IMR-90 (cell line): Measurements from ENCODE around the gene SRSF5. TPM values are rescaled to one million over a fixed set of nuclear protein-coding genes. Genes with fewer than 3 reads are reported as not detected.

Experiments
- ATAC-seq: fragments of 200-7000 bp; cut with Tn5 transposase; 2 replicates; pipeline ENCODE4 v1.9.1; 2020; ENCODE audit warnings: low read depth, mild to moderate bottlenecking, moderate library complexity
- BruUV-seq: library from RNA; stranded (reverse); fragments of 400-500 nt; replicated peaks from 2 replicates; lab custom pipeline; 2021; lab: Mats Ljungman, UMichigan
- CTCF ChIA-PET: fragments of 300-600 bp; formaldehyde crosslinking; extraction: SDS; loops from one replicate; lab custom pipeline; 2021; ENCODE audit warnings: antibody characterized with exemption; lab: Yijun Ruan, JAX
- POLR2A ChIA-PET: fragments of 300-600 bp; sonication (Branson Sonifier 250); formaldehyde crosslinking; loops from one replicate; lab custom pipeline; 2022; ENCODE audit warnings: antibody characterized with exemption; ENCODE audit not compliant: unreplicated experiment; lab: Charles Lee
- DNase-seq: peaks from one replicate; pipeline ENCODE4 v3.0.0; 2013
- H2AFZ ChIP-seq: replicated peaks from 2 replicates; pipeline ENCODE3; 2013; ENCODE audit warnings: low read length, mild to moderate bottlenecking; ENCODE audit not compliant: poor library complexity
- H2AK5ac ChIP-seq: 2 replicates; pipeline ENCODE4 v1.6.1; 2013; ENCODE audit warnings: low read depth, low read length, inconsistent platforms
- H2AK9ac ChIP-seq: replicated peaks from 2 replicates; pipeline ENCODE3; 2013; ENCODE audit warnings: mild to moderate bottlenecking, low read depth, low read length, moderate library complexity; ENCODE audit not compliant: poor library complexity
- H2BK120ac ChIP-seq: 2 replicates; pipeline ENCODE4 v1.6.1; 2013; ENCODE audit warnings: low read depth, low read length, inconsistent platforms
- H2BK15ac ChIP-seq: 3 replicates; pipeline ENCODE4 v1.6.1; 2013; ENCODE audit warnings: low read depth, low read length, inconsistent platforms
- H2BK20ac ChIP-seq: 2 replicates; pipeline ENCODE4 v1.6.1; 2013; ENCODE audit warnings: low read depth, mild to moderate bottlenecking, inconsistent platforms, low read length, moderate library complexity
- H2BK5ac ChIP-seq: 2 replicates; pipeline ENCODE4 v1.6.1; 2013; ENCODE audit warnings: mild to moderate bottlenecking, low read depth, low read length, inconsistent platforms; ENCODE audit not compliant: poor library complexity, severe bottlenecking
- H3K14ac ChIP-seq: replicated peaks from 2 replicates; pipeline ENCODE4 v1.6.1; 2013; ENCODE audit warnings: low read depth, low read length, inconsistent platforms
- H3K18ac ChIP-seq: 2 replicates; pipeline ENCODE4 v1.6.1; 2013; ENCODE audit warnings: low read depth, low read length, control low read depth
- H3K23ac ChIP-seq: 2 replicates; pipeline ENCODE4 v1.6.1; 2013; ENCODE audit warnings: low read depth, low read length, inconsistent platforms
- H3K27ac ChIP-seq: 2 replicates; pipeline ENCODE4 v1.5.1; 2013; ENCODE audit warnings: mild to moderate bottlenecking, control low read depth, low read length; ENCODE audit not compliant: insufficient read depth
- H3K27me3 ChIP-seq: 2 replicates; pipeline ENCODE4 v1.6.1; 2013; ENCODE audit warnings: low read length; ENCODE audit not compliant: control insufficient read depth, insufficient read depth
- H3K36me3 ChIP-seq: 2 replicates; pipeline ENCODE4 v1.6.1; 2013; ENCODE audit warnings: low read length, mixed read lengths; ENCODE audit not compliant: control insufficient read depth, insufficient read depth
- H3K4ac ChIP-seq: 2 replicates; pipeline ENCODE4 v1.6.1; 2013; ENCODE audit warnings: low read depth, low read length, inconsistent platforms
- H3K4me1 ChIP-seq: 2 replicates; pipeline ENCODE4 v1.6.1; 2013; ENCODE audit warnings: low read length, mixed read lengths; ENCODE audit not compliant: control insufficient read depth, insufficient read depth
- H3K4me2 ChIP-seq: 2 replicates; pipeline ENCODE4 v1.6.1; 2013; ENCODE audit warnings: low read depth, mild to moderate bottlenecking, control low read depth, low read length, moderate library complexity
- H3K4me3 ChIP-seq: 2 replicates; pipeline ENCODE4 v1.5.1; 2013; ENCODE audit warnings: low read depth, mild to moderate bottlenecking, control low read depth, low read length, moderate library complexity; ENCODE audit not compliant: insufficient read depth
- H3K56ac ChIP-seq: 2 replicates; pipeline ENCODE4 v1.6.1; 2013; ENCODE audit warnings: low read length, inconsistent platforms; ENCODE audit not compliant: insufficient read depth; ENCODE audit errors: extremely low read depth
- H3K79me1 ChIP-seq, 2 experiments: 2 replicates each; pipeline ENCODE4 v1.6.1; 2013; ENCODE audit warnings: low read length in 2 of 2, inconsistent platforms in 1 of 2, low read depth in 1 of 2
- H3K9ac ChIP-seq: 2 replicates; pipeline ENCODE4 v1.6.1; 2013; ENCODE audit warnings: low read depth, low read length, control low read depth
- H3K9me1 ChIP-seq: 2 replicates; pipeline ENCODE4 v1.6.1; 2013; ENCODE audit warnings: low read length, inconsistent platforms; ENCODE audit not compliant: insufficient read depth
- H3K9me3 ChIP-seq: 2 replicates; pipeline ENCODE4 v1.6.1; 2013; ENCODE audit warnings: low read length; ENCODE audit not compliant: control insufficient read depth, insufficient read depth
- H4K20me1 ChIP-seq: 2 replicates; pipeline ENCODE4 v1.6.1; 2013; ENCODE audit warnings: low read length, inconsistent platforms; ENCODE audit not compliant: insufficient read depth
- H4K5ac ChIP-seq: 2 replicates; pipeline ENCODE4 v1.6.1; 2013; ENCODE audit warnings: mild to moderate bottlenecking, low read depth, low read length, control low read depth
- H4K8ac ChIP-seq, 2 experiments: 2 replicates each; pipeline ENCODE4 v1.6.1; 2013; ENCODE audit warnings: low read depth in 2 of 2, low read length in 2 of 2, control low read depth in 1 of 2, inconsistent platforms in 1 of 2
- H4K91ac ChIP-seq: 2 replicates; pipeline ENCODE4 v1.6.1; 2013; ENCODE audit warnings: low read depth, low read length, inconsistent platforms; ENCODE audit not compliant: insufficient read depth
- CEBPB ChIP-seq: IDR thresholded peaks from 2 replicates; pipeline ENCODE4 v1.6.1; 2012; ENCODE audit warnings: low read depth, low read length, improper control_type of control experiment
- CHD1 ChIP-seq: IDR thresholded peaks from 2 replicates; pipeline ENCODE4 v1.6.1; 2012; ENCODE audit warnings: low read depth, low read length, improper control_type of control experiment
- FOS ChIP-seq: fragments of 150-350 bp; IDR thresholded peaks from 2 replicates; pipeline ENCODE4 v1.6.1; 2016; ENCODE audit warnings: low read depth, low read length
- MAFK ChIP-seq: IDR thresholded peaks from 2 replicates; pipeline ENCODE4 v1.6.1; 2012; ENCODE audit warnings: low read depth, low read length, improper control_type of control experiment
- MAZ ChIP-seq: IDR thresholded peaks from 2 replicates; pipeline ENCODE4 v1.6.1; 2012; ENCODE audit warnings: low read depth, mild to moderate bottlenecking, low read length, improper control_type of control experiment, moderate library complexity, borderline replicate concordance
- MXI1 ChIP-seq: IDR thresholded peaks from 2 replicates; pipeline ENCODE4 v1.6.1; 2012; ENCODE audit warnings: low read depth, mild to moderate bottlenecking, low read length, moderate library complexity, borderline replicate concordance
- POLR2A ChIP-seq: IDR thresholded peaks from 2 replicates; pipeline ENCODE4 v1.6.1; 2012; ENCODE audit warnings: mild to moderate bottlenecking, low read depth, low read length
- SMC3 ChIP-seq: fragments of 150-350 bp; IDR thresholded peaks from 2 replicates; pipeline ENCODE4 v1.6.1; 2016; ENCODE audit warnings: low read depth, mild to moderate bottlenecking, antibody characterized with exemption, low read length, moderate library complexity
- WGBS, 2 experiments: methylation state at CpG; one replicate each; pipeline versions ENCODE4 v1.1.5 to v1.1.7; 2013; ENCODE audit warnings: missing lambda C conversion rate in 2 of 2; ENCODE audit not compliant: insufficient read length in 1 of 2; ENCODE audit errors: extremely low coverage in 2 of 2; 5-methylcytosine and 5-hydroxymethylcytosine counted together
- dilution Hi-C: fragments of 300-500 bp; cut with HindIII; formaldehyde crosslinking; loops from one replicate; pipeline ENCODE4 v1.14.3; 2018; ENCODE audit warnings: low sequenced_read_pairs; ENCODE audit not compliant: unreplicated experiment
- in situ Hi-C: fragments of 300-500 bp; cut with MboI; formaldehyde crosslinking; loops from 3 replicates; pipeline ENCODE4 v1.14.3; 2019; ENCODE audit warnings: low sequenced_read_pairs, inconsistent platforms, mixed read lengths
- intact Hi-C: fragments of 100-400 bp; cut with micrococcal nuclease; formaldehyde crosslinking; loops from 2 replicates; pipeline ENCODE4 v1.10.0; 2022
- polyA plus RNA-seq, 3 experiments: library from polyadenylated mRNA; depleted of rRNA; stranded (reverse); fragments of >200 nt; gene quantifications; 2 replicates each; pipeline ENCODE4 v1.2.3, GENCODE V29; 2012; ENCODE audit warnings: low replicate concordance in 1 of 3
- total RNA-seq: library from RNA; depleted of rRNA; stranded (reverse); fragments of >200 nt; gene quantifications from 2 replicates; pipeline ENCODE4 v1.2.3, GENCODE V29; 2012
- TF ChIP-seq, protein P1 (sequence below): fragments of 150-350 bp; IDR thresholded peaks from 2 replicates; pipeline ENCODE4 v1.6.1; 2016; ENCODE audit warnings: low read depth, mild to moderate bottlenecking, low read length, moderate library complexity, borderline replicate concordance
- TF ChIP-seq, protein P2 (sequence below): fragments of 150-350 bp; IDR thresholded peaks from 2 replicates; pipeline ENCODE4 v1.6.1; 2017; ENCODE audit warnings: mild to moderate bottlenecking, antibody characterized with exemption, low read length, low read depth

The SRSF5 gene
- total and polyA plus RNA-seq, 2 of the 4 experiments (the other 2 are of a cell fraction), result 29.4 to 229 TPM

GRCh38 chr14:69752773-69753172, 14.2 kb upstream of the SRSF5 start:
- H4K5ac ChIP-seq, result no peak overlapping the region
- H3K4ac ChIP-seq, result no peak overlapping the region
- H2BK120ac ChIP-seq, result no peak overlapping the region
- no peaks in the 10 kb centered on the region for H3K9me1 ChIP-seq
- no CpG with 5 or more reads among the region's 1 CpG for WGBS, 2 experiments
- peaks cover 2% of the 10 kb centered on the region; the same call in 1 of the 2 replicates for H3K27me3 ChIP-seq
- H3K23ac ChIP-seq, result no peak overlapping the region
- no peak overlapping the region for H2BK20ac ChIP-seq
- DNase-seq (no peak), ATAC-seq (no peak)
- CTCF ChIA-PET, result no interaction called here
- H3K36me3 ChIP-seq, result no peaks in the 10 kb centered on the region
- H3K27ac ChIP-seq, result no peak overlapping the region
- TF ChIP-seq CEBPB, result no peak
- TF ChIP-seq POLR2A, result no peak
- no peak for TF ChIP-seq MAZ
- no peak for TF ChIP-seq FOS
- TF ChIP-seq SMC3, result no peak
- TF ChIP-seq, protein P1, sequence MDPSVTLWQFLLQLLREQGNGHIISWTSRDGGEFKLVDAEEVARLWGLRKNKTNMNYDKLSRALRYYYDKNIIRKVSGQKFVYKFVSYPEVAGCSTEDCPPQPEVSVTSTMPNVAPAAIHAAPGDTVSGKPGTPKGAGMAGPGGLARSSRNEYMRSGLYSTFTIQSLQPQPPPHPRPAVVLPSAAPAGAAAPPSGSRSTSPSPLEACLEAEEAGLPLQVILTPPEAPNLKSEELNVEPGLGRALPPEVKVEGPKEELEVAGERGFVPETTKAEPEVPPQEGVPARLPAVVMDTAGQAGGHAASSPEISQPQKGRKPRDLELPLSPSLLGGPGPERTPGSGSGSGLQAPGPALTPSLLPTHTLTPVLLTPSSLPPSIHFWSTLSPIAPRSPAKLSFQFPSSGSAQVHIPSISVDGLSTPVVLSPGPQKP, result no peak
- TF ChIP-seq, protein P2, sequence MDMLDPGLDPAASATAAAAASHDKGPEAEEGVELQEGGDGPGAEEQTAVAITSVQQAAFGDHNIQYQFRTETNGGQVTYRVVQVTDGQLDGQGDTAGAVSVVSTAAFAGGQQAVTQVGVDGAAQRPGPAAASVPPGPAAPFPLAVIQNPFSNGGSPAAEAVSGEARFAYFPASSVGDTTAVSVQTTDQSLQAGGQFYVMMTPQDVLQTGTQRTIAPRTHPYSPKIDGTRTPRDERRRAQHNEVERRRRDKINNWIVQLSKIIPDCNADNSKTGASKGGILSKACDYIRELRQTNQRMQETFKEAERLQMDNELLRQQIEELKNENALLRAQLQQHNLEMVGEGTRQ, result no peak
- no peak for TF ChIP-seq MAFK
- TF ChIP-seq CHD1, result no peak
- no peak for TF ChIP-seq MXI1
- no peak overlapping the region for H4K91ac ChIP-seq
- no peak overlapping the region for H2BK5ac ChIP-seq
- peaks cover 1% of the 10 kb centered on the region; the same call in 1 of the 2 replicates for H3K4me1 ChIP-seq
- POLR2A ChIA-PET, result no interaction called here
- in situ Hi-C loops, result no loop called here
- no peak overlapping the region for H3K9ac ChIP-seq
- H2AFZ ChIP-seq, result no peak overlapping the region
- H4K20me1 ChIP-seq, result no peaks in the 10 kb centered on the region
- intact Hi-C loops, result no loop called here
- H2AK5ac ChIP-seq, result no peak overlapping the region
- no peak overlapping the region for H3K4me3 ChIP-seq
- no peak overlapping the region for H2AK9ac ChIP-seq
- BruUV-seq, result no TSS peak
- H2BK15ac ChIP-seq, result no peak overlapping the region
- no peaks in the 10 kb centered on the region for H3K79me1 ChIP-seq
- H3K14ac ChIP-seq, result no peak overlapping the region
- H3K18ac ChIP-seq, result no peak overlapping the region
- no peak overlapping the region for H3K4me2 ChIP-seq
- no peak overlapping the region for H3K56ac ChIP-seq
- no peaks in the 10 kb centered on the region for H3K9me3 ChIP-seq
- dilution Hi-C loops, result no loop called here
- no peak overlapping the region for H4K8ac ChIP-seq
